ENCODE data around the gene FBXW7. TPM values are rescaled to one million over a fixed set of nuclear protein-coding genes. Genes with fewer than 3 reads are reported as not detected.

Gene FBXW7
- total and polyA plus RNA-seq, 2 donors from 2014 or later: 5.5 to 64.0 TPM

DNA sequence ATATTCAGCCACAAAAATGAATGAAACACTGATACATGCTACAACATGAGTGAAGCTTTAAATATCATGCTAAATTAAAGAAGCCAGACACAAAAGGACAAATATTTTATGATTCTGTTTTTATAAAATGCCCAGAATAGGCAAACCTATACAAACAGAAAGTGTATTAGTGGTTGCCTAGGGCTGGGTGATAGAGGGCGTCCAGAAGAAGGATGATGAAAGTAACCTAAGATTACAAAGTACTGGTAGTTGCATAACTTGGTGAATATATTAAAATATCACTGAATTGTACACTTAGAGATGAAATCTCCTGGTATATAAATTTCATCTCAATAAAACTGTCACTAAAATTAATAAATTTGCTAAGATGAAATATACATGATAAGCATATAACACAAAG is 67.5 kb downstream of the FBXW7 start:
- H3K9ac ChIP-seq (ENCODE audit: low read length in 3 of 3): no peak overlapping the region
- H3K27me3 ChIP-seq (ENCODE audit: control insufficient read depth, insufficient read depth, low read length): no peaks in the 10 kb centered on the region
- H3K4me1 ChIP-seq (ENCODE audit: control insufficient read depth in 2 of 3, insufficient read depth in 2 of 3, low read depth in 1 of 3, low read length in 3 of 3): no peaks in the 10 kb centered on the region
- H3K4me3 ChIP-seq (ENCODE audit: low read length in 3 of 3): no peak overlapping the region
- H3K27ac ChIP-seq (ENCODE audit: low read depth in 2 of 2, low read length in 2 of 2): no peak overlapping the region
- DNase-seq (no peak), FAIRE-seq (no peak)
- H3K36me3 ChIP-seq (ENCODE audit: control insufficient read depth in 2 of 3, insufficient read depth in 3 of 3, low read length in 3 of 3): no peaks in the 10 kb centered on the region
- no peaks in the 10 kb centered on the region for H3K9me3 ChIP-seq (ENCODE audit: control insufficient read depth in 2 of 3, insufficient read depth in 1 of 3, low read length in 3 of 3)
- TF ChIP-seq, protein P1, sequence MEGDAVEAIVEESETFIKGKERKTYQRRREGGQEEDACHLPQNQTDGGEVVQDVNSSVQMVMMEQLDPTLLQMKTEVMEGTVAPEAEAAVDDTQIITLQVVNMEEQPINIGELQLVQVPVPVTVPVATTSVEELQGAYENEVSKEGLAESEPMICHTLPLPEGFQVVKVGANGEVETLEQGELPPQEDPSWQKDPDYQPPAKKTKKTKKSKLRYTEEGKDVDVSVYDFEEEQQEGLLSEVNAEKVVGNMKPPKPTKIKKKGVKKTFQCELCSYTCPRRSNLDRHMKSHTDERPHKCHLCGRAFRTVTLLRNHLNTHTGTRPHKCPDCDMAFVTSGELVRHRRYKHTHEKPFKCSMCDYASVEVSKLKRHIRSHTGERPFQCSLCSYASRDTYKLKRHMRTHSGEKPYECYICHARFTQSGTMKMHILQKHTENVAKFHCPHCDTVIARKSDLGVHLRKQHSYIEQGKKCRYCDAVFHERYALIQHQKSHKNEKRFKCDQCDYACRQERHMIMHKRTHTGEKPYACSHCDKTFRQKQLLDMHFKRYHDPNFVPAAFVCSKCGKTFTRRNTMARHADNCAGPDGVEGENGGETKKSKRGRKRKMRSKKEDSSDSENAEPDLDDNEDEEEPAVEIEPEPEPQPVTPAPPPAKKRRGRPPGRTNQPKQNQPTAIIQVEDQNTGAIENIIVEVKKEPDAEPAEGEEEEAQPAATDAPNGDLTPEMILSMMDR (IDR thresholded peaks at IDR 0.05; ENCODE audit: borderline replicate concordance, extremely low read depth, insufficient read depth): no peak
- intact Hi-C loops (cut with DNase I): no loop called here

DNA sequence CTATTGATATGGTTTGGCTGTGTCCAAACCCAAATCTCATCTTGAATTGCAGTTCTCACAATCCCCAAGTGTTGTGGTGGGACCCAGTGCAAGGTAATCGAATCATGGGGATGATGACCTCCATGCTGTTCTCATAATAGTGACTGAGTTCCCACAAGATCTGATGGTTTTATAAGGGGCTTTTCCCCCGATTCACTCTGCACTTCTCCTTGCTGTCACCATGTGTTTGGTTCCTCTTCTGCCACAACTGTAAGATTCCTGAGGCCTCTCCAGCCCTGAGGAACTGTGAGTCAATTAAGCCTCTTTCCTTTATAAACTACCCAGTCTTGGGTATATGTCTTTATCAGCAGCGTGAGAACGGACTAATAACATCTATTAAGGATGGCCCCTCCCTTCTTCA is 68.8 kb downstream of the FBXW7 start:
- Histone ChIP-seq H3K4me3 (ENCODE audit: low read length in 3 of 3) (no peak overlapping the region), H3K9me3 (ENCODE audit: control insufficient read depth in 2 of 3, insufficient read depth in 1 of 3, low read length in 3 of 3) (no peaks in the 10 kb centered on the region), H3K9ac (ENCODE audit: low read length in 3 of 3) (no peak overlapping the region), H3K4me1 (ENCODE audit: control insufficient read depth in 2 of 3, insufficient read depth in 2 of 3, low read depth in 1 of 3, low read length in 3 of 3) (no peaks in the 10 kb centered on the region), H3K27ac (ENCODE audit: low read depth in 2 of 2, low read length in 2 of 2) (no peak overlapping the region), H3K27me3 (ENCODE audit: control insufficient read depth, insufficient read depth, low read length) (no peaks in the 10 kb centered on the region), H3K36me3 (ENCODE audit: control insufficient read depth in 2 of 3, insufficient read depth in 3 of 3, low read length in 3 of 3) (no peaks in the 10 kb centered on the region)
- DNase-seq (no peak), FAIRE-seq (no peak)
- TF ChIP-seq, protein P1 (IDR thresholded peaks at IDR 0.05; ENCODE audit: borderline replicate concordance, extremely low read depth, insufficient read depth): no peak
- intact Hi-C loops (cut with DNase I): no loop called here

DNA sequence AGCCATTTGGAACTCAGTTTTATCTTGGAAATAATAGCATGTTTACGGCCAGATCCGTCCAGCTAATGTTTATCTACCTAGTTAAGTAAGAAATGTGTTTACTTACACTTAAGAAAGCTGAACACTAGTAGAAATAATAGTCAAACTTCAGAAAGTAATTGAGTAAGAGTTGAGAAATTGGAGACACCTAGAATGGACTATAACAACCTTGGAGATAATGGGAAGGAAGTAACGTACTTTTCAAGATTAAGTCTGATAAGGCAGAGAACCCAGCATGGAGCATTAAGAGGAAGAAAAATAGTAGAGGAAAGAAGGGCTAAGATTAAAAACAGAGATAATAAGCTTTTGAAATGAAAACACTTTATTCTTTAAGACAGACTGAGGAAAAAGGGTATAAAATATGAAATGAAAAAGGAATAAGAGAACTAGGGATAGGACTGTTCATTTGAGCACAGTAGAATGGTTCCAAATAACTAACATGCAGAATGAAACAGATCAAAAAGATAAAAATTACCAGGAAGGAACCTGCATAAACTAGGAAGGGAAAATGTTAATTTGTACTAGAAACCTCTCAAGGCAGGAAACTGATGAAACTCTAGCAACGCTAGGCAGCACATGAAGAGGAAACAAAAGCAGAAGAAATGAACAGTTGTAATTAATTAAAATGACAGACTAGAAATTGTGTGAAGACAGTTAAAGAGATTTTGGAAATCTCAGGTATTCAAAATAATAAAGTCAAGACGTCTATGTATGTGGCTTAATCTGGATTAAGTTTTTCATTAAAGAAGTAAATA is 71.7 kb downstream of the FBXW7 start:
- TF ChIP-seq, protein P1 (IDR thresholded peaks at IDR 0.05; ENCODE audit: borderline replicate concordance, extremely low read depth, insufficient read depth): no peak
- H3K9me3 ChIP-seq (ENCODE audit: control insufficient read depth in 2 of 3, insufficient read depth in 1 of 3, low read length in 3 of 3): no peaks in the 10 kb centered on the region
- H3K27me3 ChIP-seq (ENCODE audit: control insufficient read depth, insufficient read depth, low read length): no peaks in the 10 kb centered on the region
- no peaks in the 10 kb centered on the region for H3K36me3 ChIP-seq (ENCODE audit: control insufficient read depth in 2 of 3, insufficient read depth in 3 of 3, low read length in 3 of 3)
- H3K4me1 ChIP-seq (ENCODE audit: control insufficient read depth in 2 of 3, insufficient read depth in 2 of 3, low read depth in 1 of 3, low read length in 3 of 3): no peaks in the 10 kb centered on the region
- H3K4me3 ChIP-seq (ENCODE audit: low read length in 3 of 3): no peak overlapping the region
- intact Hi-C loops (cut with DNase I): no loop called here
- DNase-seq (no peak), FAIRE-seq (no peak)
- H3K27ac ChIP-seq (ENCODE audit: low read depth in 2 of 2, low read length in 2 of 2): no peak overlapping the region
- H3K9ac ChIP-seq (ENCODE audit: low read length in 3 of 3): no peak overlapping the region
